GM19238 (cell line): Measurements from ENCODE around the gene COL19A1.

Experiments
- DNase-seq: peaks from one replicate; pipeline ENCODE4 v3.0.0; 2011; ENCODE audit warnings: low spot score; ENCODE audit not compliant: insufficient read length

The COL19A1 gene

DNA sequence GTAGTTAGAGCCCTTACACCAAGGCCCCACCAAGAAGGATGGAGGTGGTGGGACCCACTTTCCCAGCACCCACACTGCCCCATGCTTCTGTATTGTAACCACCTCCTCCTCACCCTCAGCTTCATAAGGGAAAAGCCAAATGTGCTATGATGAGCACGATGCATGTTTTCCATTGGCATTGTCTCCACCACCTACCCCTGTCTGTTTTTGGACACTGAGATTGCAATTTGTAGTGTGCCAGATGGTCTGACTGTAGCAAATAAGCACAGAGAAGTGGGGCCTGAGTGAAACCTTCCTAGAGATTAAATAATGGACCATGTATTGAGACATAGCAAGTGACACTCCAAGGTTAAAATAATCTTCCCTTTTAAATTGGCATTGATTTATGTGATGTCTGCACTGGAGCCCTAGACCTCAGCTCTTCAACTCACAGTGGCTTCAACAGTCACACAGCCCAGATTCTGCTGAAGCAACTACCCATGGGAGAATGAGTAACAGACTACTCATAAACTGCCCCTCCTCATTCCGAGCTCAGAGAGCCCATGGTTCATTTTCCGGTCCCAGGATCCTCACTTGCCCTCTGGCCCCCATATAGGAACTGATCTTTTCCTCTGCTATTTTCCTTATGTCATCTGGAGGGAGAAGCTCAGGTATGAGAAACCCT is 258.7 kb downstream of the COL19A1 start:
- DNase-seq = no peak

DNA sequence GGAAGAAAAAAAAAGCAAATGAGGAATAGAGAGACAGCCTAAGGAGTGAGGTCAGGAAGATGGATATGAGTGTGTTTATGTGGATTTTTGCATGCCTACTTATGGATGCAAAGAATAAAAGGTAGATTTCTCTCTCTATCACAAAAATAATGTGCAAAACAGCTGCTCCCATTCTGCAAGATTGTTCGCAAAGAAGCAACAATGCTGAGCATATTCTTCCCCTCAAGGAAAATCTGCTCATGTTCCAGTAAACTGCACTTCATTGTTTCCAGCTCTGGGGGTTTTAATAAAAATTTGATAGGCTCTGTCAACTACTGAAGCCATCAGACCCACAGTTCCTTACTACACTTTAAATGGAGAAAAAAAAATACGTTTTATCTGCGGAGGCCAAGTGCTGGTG is 259.2 kb downstream of the COL19A1 start:
- DNase-seq = no peak

DNA sequence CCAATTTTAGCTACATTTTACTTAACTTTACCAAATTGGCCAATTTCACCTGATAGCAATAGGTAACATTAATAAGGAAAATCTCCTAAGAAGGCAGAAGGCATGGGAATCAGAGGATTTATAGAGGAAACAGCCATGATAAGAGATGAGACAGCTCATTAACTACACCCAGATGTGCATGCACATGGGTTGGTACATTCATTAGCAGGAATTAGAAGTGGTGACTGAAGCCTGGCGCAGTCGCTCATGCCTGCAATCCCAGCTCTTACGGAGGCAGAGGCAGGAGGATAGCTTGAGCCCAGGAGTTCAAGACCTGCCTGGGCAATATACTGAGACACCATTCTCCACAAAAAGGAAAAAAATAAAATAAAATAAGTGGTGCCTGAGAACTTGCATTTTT is 263.0 kb downstream of the COL19A1 start:
- DNase-seq = no peak

DNA sequence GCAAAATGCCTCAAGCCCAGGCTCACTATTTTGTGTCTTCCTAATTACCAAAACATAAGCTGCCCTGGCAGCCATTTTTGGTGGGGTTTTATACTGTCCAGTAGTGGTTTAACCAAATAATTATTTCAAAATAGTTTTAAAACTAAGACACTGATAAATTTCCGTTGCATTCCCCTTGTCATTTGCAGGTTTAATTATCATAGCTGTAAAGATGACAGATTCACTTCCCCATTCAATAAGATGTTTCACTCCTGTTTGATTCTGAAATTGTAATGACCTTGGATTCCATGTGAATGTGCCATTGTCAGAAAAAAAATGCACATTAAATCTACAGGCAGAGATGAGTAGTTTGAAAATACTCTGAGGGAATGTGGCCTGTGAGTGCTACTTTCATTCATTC is 264.5 kb downstream of the COL19A1 start:
- DNase-seq = no peak

DNA sequence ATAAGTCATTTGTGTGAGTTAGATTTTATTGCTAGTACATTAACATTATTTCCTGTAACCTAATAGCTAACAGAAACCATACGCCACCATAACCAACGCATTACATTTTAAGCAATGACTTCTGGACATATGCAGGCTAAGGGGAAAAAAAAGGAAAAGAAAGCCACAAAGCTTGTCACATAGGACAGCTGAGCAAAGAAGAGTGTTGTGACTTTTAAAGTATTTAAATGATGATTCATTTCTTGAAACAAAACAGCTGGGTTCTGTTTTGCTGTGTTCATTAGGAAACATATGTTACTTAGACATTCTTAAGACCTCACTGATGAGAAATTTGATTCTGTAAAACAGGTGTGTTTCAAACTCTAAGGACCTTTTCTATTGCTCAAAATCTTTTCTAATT is 265.2 kb downstream of the COL19A1 start:
- DNase-seq = no peak

DNA sequence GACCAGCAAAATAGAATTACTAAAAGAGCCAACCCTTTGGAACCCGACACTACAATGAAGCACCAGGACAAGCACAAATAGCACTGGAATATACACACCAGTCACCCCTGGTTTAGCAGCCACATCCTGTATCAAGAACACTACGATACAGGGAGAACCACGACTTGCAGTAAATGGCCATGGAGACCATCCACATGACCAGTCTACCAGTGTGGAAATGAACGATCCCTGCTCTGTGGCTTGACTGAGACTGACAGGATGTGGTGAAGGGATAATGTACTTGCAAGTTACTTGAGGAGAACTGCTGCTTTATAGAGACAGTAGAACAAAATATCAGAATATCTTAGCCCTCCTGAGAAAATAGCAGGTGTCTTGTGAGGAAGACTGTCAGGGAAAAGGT is 266.9 kb downstream of the COL19A1 start:
- no peak for DNase-seq

DNA sequence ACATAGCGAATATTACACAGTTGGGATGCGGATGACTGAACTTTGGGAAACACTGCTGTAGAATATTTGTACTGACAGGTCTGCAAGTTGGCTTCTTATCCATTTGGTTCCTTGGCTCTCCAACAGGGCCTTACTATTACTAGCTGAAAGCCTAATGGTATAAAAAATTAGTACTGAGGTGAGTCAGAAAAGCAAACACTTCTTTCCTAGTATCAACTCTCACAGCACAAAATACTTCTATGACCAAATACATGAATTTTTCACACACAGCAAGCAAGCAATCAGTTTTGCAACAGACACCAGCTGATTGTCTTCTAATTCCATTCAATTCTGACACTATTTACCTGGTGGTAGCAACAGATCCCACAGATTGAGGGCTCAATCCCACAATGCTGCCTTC is 268.2 kb downstream of the COL19A1 start:
- DNase-seq = no peak

DNA sequence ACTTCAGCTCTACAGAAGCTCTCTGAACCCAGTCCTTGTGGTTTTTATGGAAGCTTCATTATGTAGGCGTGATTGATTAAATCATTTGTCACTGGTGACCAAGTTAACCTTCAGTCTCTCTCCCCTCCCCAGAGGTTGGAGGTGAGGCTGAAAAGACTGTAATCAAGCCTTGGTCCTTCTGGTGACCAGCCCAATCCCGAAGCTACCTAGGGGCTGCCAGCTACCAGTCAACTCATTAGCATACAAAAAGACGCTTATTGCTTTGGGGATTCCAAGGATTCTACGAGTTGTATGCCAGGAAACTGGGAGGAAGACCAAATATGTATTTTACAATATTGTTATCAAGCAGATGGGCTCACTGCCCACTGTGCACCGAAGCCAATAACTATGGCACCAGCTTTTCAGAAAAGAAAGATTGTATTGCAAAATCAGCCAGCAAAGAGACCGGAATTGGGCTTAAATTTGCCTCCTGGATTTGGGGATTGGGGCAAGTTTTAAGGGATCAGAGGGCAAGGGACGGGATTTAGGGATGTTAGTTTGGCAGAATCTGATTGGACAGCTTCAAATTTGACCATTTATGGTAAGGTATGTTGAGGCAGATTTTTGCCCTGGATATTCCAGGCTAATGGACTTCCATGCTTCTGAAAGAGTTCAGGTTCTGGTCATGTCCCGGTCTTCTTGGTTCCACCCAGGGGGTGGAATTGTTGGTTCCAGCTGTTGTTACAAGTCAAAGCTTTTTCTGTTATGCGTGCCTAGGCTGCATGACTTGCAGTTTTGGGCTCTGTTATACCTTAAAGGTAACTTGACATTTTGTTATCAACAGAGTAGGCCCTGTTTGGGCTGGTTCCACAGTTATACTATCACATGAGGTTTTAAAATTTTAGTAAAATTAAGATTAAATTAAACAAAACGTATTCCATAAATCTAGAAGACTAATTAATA is 269.1 kb downstream of the COL19A1 start:
- DNase-seq = no peak

DNA sequence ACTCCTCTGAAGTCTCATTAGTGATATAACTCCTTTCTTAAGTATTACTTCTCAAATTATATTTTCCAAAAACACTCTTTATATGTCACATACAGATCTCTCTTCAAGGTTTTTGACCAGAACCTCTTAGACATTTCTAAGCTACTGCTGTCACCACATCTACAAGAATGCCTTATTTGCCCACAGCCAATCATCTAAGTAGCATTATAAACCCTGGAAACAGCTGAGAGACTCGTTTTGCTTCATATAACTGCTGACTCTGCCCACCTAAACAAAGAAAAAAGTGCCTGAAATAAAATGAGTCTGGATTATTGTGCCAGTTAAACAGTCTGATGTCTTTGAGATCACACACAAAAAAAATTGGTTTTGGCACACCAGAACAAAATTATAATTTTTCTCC is 270.6 kb downstream of the COL19A1 start:
- no peak for DNase-seq

DNA sequence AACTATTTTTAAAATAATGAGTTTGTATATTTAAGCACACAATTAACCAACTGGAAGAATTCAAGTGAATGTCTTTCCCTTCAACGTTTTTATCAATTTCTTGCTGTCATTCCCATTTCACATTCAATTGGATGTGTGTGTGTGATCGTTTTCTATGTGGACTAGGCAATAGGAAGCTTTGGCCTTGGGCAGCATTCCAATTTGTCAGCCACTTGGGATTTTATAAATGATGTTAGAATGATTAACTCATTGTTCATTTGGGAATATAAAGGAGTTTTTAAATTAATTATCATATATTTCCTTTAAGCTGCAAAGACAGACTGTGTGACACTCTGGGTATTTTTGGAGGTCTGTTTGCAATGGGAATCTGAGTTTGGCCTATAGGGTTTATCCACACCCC is 274.1 kb downstream of the COL19A1 start:
- no peak for DNase-seq

DNA sequence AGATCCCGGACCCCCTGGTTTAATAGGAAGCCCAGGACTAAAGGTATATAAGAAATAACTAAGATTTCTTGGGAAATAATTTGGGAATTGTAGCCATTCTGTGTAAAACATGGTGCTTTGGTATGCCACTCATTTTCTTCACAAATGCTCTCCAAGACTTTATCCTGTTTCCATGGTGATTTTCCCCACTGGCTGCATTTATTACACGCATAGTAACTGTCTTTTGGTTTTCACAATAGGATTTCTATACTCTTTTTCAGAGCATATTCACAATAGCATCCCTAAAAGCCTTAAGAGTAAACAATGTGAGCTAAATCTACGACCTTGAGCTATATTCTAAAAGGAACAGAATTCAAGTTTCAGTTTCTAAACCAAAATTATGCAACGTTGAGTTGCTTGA is 275.7 kb downstream of the COL19A1 start:
- no peak for DNase-seq

DNA sequence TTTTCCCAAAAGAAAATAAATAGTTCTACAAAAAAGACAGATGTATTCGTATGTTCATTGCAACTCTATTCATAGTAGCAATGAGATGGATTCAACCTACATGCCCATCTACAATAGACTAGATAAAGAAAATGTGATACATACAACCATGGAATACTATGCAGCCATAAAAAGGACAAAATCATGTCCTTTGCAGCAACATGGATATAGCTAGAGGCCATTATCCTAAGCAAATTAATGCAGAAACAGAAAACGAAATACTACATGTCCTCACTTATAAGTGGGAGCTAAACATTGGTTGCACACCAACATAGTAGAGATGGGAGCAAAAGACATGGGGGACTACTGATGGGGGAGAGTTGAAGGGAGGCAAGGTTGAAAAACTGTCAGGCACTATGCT is 278.8 kb downstream of the COL19A1 start:
- DNase-seq = no peak

DNA sequence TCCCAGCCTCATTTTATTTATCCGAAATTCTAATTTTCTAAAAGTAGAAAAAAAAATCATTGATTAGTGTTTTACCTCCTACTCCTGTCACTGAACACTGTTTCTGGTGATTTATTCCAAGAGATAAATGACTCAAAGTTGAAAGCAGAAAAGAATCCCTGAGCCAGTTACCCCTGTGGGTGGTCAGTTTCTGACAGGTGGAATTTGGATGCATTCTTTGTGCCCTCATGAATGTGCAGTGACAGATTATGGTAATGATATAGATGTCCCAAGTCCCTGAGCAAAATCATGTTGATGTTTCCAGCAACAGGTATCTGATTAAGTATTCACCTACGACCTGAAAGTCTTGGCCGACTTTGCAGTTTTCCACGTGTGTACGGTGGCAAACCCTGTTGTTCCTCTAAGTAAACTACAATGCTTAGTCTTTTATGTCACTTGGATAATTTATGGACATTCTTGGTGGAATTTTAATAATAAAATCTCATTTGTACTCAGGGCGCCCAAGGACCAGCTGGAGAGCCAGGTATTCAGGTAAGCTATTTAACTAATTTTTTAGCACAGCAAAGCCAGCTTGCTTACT is 282.9 kb downstream of the COL19A1 start:
- DNase-seq = no peak

DNA sequence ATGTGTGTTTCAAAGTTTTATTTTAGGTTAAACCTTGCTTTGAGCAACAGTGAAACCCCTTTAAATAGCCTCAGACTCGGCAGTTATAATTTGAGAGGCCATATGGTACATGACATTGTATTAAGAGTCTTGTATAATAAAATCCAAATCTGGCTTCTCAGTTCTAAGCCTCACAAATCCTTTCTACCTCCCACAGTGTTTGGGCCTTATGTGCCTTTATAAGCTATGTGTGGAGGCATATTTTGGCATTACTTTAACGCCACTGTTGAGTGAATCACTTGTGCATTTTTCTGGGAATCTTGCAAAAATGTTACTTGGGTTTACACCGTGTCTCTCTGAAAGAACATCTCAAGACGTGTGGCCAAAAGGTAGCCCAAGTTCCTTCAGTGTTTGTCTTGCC is 284.2 kb downstream of the COL19A1 start:
- DNase-seq = no peak

DNA sequence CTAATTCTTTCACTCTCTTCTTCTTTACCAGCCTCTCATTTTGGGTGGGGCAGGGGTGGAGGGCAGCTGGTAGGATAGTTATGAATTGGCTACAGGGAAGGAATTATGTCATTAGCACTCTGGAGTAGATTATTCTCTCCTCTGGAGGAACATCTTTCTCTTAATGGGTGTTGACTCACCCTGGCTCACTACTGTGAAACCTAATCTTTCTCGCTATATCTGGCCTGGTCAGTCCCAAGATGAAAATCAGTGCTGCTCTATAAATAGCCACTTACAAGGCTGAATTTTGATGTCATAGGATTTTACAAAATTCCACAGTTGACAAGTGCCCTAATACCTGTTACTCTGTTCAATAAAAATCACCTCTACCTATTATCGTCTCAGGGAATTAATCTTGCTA is 285.3 kb downstream of the COL19A1 start:
- no peak for DNase-seq

DNA sequence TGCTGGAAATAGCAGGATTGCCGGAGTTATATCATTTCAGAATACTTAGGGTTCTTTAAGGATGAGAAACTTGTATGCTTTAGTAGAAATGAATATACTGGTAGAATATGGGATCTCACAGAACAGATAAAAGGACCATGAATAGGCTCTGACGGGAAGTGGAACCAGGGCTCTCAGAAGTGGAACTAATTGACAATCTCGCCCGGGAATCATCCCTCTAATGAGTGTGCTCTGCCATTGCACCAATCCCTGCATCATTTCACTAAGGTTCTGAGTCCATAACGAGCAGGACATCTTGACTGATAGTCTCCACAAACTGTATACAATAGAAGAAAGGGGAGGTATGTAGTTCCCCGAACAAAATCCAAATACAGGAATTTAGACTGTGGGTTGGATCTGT is 286.4 kb downstream of the COL19A1 start:
- DNase-seq = no peak

DNA sequence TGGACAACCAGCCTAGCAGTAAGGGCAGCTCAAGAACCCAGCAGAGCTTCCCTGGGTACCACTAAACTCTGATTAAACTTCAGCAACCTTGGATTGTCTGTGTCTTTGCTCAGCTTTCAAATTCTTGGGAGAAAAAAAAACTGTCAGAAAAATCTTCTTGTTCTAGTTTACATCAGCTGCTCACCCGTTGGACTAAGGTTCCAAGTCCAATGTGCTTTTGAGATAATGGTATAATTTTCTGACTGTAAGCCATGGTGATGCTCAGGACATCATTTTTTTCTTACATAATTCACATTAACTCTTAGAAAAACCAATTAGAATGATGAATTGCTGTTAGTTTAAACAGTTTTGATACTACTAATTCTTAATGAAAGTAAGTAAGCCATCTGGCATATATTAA is 290.7 kb downstream of the COL19A1 start:
- no peak for DNase-seq

DNA sequence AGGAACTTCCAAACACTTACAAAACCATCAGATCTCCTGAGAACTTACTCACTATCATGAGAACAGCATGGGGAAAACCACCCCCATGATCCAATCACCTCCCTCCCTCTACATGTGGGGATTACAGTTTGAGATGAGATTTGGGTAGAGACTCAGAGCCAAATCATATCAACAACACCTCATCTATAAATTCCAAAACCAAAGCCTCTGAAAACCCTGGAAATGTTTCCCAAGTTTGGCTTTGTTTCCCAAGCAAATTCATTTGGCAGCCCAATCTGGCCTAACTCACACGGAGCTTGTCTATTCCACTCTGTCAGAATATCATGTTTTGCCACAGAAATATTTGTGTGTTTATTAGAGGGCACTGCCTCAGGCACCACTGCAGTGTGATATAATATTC is 293.9 kb downstream of the COL19A1 start:
- no peak for DNase-seq

DNA sequence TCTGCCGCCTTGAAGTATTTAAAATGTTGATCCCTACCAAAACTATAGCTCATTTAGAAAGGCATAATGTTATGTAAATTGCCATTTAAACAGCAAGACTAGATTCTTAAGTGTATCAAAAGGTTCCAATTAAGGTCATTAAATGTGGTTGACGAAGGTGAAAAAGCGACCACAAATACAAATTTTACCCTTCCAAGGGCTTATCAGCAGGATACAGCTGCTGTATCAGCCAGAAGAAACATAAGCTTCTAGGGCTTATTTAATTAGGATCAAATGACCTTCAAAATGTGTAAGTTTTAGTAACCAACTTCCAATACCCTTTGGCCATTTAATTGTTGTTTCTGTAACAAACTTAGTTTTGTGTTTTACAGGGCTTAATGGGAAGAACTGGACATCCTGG is 296.6 kb downstream of the COL19A1 start:
- no peak for DNase-seq

DNA sequence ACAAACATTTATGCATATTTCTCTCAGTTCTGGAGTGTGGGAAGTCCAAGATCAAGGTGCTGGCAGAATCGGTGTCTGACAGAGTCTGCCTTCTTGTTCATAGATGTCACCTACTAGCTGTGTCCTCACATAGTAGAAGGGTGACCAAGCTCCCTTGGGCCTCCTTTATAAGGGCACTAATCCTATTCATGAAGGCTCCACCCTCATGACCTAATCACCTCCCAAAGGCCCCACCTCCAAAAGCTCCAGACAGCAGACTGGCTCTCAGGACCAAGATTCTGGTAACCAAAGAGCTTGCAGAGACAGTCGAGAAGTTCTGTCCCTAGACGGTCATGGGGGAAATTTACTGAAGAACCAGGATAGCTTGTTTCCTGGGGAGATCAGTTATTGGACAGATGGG is 297.4 kb downstream of the COL19A1 start:
- DNase-seq = no peak

DNA sequence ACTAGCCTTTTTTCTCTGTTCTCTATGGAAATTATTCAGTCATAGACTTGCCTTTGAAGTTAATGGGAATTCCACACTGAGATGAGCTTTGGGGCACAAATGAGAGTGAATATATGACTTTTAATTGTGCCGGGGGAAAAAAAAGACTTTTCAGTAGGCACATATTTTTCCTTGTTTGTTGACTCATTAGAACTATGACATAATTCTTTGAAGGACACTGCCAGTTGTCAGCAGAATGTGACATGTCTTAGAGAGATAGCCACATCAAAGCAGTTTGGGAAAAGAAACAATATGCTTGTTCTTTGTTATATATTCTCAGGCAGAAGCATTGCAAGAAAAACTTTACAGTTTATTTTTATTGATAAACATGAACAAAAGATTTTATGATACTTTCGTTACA is 298.2 kb downstream of the COL19A1 start:
- no peak for DNase-seq

DNA sequence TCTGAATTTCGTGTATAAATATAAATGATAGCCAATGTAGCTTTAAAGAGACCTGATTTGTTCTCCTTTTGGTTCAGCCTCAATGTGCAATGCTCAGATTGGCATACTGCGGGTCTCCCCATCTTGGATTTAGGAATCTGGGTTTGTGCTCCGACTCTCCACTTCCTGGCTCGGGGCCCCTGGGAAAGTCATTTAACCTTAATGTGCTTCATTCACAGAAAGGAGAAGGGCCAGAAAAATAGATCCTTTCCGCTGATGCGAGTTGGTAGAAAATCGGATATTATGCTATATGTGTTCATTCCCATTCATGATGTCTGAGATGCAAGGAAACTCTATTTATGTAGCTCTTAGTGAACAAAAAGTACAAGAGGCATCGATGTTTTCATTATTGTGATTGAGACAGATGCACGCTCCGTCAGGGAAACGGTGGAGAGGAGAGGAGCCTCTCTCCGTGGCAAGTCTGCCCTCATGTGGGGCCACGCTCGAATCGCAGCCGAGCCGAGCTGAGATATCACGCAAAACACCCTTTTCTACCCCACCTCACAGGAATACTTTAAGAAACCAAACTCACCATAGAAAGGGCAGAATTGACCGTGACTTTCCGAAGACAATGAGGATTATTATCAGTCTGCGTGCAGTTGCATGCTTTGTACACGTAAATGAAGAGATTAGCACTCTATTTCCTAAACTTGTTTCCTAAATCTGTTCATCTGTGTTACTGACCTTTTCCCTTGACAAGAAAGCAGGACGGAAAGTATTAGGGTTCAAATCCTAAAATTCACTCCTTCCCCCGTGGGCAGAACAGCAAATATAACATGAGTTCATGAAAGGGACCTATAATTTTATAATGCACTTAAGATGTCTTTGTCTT is 300.0 kb downstream of the COL19A1 start:
- DNase-seq = peak; percentile 19
